UCSD-AML1 (cell line): ENCODE results near the gene SNX10.

Experiments used
- DNase-seq: peaks from one replicate; lab custom pipeline; 2025; ENCODE audit not compliant: unreplicated experiment; lab: John Stamatoyannopoulos, UW

SNX10 gene

DNA sequence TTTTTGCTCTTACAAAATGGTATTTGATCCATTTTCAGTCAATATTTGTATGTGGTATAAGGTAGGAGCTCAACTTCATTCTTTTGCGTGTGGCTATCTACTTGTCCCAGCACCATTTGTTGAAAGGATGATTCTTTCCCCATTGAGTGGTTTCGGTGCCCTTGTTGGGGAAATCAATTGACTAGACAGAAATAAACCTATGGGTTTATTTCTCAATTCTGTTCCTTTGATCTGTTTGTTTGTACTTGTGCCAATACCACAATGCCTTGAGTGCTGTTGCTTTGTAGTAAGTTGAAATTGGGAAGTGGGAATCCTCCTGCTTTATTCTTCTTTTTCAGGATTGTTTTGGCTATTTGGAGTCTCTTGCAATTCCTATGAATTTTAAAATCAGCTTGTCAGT lies 41.0 kb downstream of the SNX10 start:
- no peak for DNase-seq

DNA sequence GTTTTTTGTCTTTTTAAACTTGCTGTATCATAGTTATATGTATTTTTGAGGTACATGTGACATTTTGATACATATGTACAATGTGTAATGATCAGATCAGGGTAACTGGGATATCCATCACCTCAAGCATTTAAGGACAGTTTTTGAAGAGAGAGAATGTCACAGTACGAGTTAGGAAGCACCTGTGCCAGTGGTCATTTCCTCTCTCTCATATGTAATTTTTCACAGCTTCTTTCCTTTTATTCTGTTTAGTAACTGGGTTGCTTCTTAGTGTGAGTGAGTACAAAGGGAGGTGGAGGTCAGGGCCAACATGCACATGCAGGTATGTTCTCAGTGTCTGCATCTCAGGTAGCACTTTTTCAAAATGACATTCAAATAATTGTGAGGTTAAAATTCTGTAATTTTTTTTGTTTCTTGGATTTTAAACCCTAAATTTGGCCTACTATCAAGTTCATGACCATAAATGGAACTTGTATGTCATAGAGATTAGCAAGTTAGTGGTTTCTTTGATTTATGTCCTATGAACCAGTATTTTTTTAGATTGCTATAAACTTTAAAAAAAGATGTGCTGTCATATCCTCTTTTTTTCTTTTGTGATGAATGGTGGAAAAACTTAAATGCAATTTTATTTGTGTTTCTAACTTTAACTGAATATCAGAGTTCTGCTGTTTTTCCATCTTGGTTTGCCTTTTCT lies 42.7 kb downstream of the SNX10 start:
- DNase-seq = no peak

DNA sequence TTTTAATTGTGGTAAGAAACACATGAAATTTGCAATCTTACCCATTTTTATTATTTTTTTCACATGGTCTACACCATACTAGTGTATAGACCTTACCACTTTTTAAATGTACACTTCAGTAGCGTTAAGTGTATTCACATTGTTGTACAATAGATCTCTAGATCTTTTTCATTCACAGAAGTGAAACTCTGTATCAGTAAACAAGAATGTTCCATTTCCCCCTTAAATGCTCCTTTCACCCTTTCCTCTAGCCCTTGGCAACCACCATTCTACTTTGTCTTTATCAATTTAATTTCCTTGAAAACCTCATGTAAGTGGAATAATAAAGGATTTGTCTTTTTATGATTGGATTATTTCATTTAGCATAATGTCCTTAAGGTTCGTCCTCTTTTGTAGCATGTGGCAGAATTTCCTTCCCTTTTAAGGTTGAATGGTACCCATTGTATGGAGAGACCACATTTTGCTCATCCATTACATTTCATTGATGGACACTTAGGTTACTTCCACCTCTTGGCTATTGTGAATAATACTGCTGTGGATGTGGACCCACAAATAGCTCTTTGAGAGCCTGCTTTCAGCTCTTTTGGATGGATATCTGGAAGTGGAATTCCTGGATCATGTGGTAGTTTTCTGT lies 45.7 kb downstream of the SNX10 start:
- no peak for DNase-seq

DNA sequence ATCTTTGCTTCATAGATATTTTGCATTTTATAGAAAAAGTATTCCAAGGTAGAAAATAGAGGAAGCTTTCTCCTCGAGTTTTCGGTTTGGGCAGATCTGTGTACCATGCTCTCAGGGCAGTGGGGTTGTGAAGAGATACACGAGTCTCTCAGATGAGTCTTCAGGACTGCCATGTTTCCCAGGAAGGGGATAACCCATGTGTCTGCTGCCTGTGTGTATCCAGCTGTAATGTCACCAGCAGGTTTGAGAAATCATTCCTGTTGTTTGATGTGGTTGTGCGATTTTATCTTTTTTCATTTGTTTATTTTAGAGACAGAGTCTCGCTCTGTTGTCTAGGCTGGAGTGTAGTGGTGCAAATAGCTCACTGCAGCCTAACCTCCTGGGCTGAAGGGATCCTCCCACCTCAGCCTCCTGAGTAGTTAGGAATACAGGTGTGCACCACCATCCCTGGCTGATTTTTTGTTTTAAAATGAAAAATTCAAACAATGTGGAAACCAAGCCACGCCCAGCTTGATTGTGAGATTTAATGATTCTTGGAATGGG lies 48.9 kb downstream of the SNX10 start:
- no peak for DNase-seq

DNA sequence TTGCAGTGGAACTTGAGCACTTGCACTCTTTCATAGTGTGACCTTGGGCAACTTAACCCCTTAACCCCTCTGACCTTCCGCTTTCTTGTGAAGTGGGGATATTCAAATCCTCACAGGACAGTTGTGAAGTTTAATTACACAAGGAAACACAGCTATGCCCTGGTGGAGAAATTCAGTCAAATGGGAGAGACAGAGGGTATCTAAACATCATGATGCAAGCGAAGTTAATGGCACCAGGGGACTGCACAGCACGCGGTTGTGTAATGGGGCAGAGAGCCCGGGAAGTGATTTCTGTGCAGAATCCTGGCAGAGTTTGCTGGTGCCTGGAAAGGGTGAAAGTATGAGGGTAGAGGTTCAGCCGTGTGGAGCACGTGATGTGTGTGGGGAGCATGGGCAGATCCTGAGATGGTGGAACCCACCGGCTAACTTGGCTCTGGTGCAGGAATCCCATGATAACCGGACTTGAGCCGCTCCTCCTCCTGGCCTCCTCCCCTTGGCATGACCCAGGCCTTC lies 51.7 kb downstream of the SNX10 start:
- DNase-seq = no peak

DNA sequence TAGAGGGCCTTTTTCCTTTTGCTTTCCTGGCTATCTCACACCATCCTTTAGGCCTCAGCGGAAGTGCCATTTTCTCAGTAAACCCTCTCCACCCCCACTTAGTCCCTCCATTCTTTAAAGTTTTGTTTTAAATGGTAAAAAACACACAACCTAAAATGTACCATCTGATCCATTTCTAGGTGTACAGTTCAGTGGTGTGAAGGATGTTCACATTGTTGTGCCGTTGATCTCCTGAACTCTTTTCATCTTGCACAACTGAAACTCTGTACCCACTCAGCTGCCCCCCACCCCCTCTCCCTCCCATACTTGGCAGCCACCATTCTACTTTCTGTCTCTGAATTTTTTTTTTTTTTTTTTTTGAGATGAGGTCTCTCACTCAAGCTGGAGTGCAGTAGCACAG lies 52.2 kb downstream of the SNX10 start:
- no peak for DNase-seq

DNA sequence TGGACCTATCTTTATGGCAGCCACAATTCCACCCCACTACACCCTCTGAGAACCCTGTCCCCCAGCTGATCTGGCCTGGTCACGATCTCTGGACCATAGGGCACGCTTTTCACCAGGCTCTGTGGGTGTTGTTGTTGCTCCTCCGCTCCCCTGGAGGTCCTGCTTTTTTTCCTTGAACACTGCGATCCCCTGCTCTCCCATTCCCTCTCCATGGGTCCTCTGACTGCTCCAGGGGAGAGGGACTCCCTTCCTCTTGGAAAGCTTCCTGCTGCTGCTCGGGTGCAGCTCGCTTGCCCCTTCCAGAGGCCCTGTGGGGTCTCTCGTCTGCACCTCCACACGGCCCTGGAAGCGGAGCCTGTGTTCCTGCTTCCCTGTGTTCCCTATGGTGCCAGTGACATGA lies 53.5 kb downstream of the SNX10 start:
- DNase-seq = no peak

DNA sequence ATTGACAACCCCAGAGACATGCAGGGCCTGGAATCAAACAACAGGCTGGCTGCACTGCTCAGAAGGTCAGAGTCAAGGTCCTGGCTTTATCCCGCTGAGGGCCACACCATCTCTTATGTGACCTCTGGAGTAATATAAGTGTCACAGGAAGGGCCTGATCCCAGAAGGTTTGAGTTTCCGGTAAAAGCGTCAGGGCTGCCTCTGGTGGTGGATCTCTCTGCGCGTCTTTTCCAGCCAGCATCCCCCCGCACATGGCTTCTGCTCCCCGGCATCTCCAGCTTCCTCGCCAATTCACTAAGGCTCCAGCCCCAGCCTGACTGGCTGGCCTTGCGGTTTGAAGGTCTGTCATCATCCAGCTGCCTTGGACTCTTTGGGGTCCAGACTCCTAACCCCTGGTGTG lies 54.2 kb downstream of the SNX10 start:
- DNase-seq = no peak

DNA sequence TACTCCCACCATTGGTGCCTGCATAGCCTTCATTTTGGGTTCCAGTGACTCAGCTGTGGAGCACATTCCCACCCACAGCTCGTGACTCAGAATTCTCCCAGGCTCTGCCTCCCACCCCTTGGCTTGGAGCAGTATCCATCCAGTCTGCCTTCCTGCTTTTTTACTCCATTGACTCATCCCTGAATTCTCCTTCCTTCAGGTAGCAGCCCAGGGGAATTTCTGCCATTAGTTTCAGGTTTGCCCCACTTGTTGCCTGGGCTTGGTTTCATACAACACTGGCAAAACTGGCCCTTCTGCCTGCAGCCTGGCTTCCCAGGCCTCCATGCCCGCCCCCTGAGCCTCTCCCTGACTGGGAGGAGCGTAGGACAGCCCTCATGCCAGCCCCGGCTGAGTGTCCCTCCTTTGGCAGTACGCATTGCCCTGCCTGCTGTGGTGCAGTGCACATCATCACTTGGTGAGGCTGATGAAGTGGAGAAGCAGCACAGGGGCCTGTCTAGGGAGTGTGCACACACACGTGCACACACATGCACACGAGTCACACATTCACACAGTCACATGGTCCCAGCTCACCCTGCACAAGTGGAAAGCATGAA lies 55.0 kb downstream of the SNX10 start:
- DNase-seq = no peak

DNA sequence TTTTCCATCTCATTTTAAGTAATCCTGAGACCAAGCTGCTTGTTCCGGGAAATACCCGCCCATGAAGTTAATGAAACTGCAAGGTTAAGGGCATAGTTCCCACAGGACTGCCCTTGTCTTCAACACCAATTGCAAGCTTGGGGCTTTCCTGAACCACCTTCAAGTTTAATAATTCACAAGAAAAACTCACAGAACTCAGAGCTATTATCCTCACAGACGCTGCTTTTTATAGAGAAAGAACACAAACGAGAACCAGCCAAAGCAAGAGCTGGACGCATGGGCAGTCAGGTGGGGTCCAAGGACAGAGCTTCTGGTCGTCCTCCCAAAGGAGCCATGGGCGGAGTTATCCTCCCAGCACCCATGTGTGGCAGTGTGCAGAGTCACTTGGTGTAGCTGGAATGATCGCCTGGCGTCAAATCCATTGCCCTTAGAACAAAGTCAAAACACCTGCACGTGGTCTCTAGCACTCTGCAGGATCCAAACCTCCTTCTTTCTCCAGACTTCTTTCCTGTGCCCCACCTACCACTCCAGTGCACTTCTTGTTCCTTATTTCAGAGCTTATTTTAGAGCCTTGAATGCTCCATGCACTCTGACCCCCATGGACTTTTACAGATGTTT lies 56.7 kb downstream of the SNX10 start:
- DNase-seq = no peak

DNA sequence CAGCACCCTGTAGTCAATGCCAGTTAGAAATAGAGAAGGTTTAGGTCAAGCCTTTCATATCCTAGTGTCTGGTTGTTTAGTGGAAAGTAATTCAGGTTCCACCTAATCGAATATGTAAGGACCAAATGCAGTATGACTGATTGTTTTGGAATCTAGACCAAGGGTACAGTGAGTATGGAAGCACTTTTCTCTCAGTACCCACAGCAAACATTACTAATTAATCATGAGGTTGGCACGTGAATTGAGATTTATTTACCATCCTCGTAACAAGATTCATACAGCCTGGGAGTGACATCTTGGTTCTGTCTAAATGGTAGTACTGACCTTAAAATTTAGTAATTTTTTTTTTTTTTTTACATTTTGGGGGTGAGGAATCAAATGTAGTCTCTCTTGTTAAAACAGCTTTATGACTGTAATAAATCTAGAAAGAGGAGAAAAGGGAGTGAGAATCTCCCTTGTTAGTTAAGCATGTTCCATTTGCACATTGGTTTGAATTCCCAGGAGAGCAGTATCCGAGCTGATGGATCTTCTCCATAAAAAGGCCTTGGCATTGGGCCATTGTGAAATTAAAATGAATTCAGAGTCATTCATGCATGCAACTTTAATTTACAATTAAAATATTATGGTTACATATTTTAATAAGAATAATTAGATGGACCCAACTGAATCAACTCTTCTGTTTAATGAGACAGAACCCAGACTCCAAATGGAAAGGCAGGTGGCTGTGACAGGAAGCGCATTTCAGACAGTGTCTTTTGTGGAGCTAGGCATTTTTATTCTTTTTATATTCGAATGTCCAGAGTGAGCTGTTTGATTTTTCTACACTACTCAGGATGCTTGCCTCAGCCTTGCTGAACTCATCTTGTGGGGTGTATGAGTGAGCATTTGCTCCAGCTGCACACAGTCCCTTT lies 57.6 kb downstream of the SNX10 start:
- no peak for DNase-seq

DNA sequence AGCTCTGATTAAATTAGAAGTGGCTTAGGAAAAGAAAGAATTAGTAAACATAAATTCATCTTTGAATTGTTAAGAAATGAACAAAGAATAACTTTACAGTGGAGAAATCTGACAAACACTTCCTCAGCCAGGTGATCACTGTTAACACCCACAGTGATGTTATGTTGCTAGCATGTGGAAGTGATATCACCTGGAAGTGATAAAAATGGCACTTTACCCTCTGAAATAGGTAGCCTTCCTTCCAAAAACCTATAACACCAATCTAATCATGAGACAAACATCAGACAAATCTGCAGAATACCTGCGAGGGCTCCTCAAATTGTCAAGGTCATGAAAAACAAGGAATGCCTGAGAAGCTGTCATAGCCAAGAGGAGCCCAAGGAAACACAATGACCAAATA lies 59.5 kb downstream of the SNX10 start:
- no peak for DNase-seq

DNA sequence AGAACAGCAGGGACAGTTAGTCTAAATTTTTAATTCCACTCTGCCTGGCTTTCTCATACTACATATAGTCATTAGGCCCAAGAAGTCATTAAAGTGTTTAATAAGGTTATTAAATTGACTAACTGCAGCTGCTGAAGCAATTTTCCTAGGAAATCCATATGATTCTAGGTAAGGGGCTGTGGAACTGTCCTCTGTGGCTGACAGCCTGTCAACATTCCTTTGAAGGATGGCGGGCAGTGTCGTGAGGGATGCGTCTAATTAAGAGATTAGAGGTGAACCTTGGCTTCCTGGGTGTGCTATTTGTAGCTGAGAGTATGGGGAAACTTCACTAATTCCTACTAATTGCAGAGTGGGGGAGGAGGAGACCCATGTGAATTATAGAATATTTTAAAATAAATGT lies 64.6 kb downstream of the SNX10 start:
- DNase-seq = no peak

DNA sequence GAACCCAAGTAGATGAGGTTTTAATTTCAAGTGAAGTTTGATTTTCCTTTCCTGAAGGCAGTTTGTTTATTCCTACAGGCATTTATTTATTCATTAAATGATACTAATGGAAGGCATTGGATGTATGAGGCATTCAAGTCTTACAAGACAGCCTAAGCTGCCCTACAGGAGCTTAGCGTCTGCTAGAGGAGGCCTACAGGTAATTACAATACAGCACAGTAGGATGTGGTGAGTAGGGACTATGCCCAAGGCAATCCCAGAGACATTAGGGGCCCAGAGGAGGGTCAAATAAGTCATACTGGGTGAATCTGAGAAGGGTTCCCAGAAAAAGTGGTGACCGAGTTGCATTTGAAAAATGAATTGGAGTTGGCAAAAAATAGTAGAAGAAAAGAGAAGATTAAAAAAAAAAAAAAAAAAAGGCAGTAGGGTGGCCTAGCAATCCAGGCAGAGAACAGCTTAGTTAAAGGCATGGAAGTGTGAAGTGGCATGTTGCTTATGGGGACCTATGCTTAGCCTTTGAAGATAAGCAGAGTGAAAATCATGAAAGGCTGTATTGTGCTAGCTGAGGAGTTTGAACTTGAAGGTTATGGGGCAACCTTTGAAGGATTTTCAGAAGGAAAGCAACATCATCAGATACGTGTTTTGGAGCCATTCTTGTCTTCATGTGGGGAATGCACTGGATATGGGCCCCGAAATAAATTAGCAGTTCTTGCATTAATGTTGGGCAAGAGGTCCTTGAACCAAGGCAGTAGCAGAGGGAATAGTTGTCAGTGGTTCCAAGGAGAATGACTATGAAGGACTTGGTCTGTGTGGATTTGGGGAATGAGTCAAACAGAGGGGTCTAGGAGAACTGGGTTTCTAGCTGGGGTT lies 65.5 kb downstream of the SNX10 start:
- DNase-seq = no peak

DNA sequence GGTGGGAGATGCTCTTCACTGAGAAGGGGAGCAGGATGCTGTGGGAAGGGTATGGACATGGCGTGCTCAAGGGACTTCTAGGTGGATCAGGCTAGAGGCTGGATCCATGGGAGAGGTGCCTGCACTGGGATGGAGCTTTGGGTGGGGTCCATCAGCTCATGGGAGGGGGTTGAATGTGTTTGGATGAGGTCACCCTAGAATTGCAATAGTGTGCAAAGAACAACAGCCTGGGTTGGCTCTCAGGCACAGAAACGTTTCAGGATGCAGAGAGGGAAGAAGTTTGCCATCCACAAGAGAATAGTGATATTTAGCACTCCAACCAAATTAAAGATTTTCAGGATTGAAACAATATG lies 66.1 kb downstream of the SNX10 start:
- no peak for DNase-seq

DNA sequence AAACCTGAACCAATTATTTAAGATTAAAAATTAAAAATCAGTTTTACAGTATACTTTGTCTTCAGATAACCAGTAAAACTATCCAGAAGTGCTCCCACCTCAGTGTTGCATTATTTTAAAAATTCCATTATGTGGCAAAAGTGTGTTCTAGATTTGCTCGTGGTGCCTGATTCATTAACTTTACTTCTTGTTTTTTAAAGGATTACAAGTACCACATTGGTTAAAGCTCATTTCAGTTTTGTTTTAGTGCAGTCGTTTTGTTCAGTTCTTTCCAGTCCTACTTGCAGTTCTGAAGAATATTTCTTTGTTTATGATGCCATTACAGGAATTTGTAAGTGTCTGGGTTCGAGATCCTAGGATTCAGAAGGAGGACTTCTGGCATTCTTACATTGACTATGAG lies 69.0 kb downstream of the SNX10 start:
- no peak for DNase-seq

DNA sequence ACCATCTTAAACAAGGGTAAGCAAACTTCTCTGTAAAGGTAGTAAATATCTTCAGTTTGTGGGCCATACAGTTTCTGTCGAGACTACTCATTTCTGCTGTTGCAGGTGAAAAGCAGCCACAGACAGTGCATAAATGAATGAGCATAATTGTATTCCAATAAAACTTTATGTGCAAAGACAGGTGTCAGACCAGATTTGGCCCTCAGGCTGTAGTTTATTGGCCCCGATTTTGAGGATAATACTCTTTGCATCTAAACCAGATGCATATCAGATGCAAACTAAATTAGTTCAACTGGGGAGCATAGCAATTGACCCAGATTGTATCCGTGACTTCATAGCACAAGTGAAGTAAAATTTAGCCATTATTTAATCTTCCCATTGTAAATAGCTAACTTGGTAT lies 70.0 kb downstream of the SNX10 start:
- no peak for DNase-seq

DNA sequence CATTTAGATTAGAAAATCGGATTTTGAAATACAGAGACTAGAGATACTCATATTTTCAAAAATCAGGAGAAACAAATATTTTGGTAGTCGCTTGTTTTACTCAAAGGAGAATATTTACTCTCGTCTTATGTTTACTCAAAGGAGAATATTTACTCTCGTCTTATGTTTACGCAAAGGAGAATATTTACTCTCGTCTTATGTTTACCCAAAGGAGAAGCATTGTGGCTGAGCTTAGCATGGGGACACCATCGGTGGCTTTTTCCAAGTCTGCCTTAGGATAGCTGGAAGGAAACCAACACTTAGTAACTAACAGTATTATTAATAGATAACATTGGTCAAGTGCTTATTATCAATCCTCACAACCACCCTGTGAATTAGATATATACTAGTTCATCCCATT lies 71.8 kb downstream of the SNX10 start:
- DNase-seq = no peak

DNA sequence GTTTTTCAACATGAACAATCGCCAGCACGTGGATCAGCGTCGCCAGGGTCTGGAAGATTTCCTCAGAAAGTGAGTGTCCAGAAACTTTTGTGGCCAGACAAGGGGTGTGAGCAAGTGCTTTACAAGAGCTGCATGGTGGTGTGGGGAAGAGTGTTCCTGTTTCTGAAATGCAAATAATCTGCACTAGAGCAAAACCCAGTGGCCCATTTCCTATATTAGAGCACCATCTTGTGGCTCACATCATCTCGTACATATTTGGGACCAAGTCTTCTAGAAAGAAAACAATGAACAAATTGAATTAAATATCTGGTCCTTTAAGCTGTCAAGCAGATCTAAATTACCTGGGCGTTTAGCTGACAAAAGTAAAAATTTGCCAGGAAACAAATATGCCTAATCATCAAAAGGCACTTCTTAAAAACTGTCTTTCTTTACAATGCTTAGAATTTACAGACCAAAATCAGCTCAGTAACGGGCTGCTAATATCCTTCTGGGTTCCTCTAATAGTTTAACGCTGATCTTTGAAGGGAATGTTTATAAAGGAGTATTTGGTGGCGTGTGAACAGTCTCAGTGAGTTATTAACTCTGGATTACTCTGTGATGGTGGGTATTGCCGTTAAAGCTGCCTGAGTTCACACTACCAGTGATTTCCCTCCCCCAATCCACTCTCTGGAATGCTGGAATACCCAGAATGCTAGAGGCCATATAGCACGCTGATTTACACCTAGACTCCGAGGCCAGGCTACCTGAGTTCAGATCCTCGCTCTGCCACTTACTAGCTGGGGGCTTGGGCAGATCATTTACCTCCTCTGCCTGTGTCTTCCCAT lies 73.6 kb downstream of the SNX10 start:
- DNase-seq = peak; percentile 8
